ENCODE results near the gene BCL7B. TPM values are rescaled to one million over a fixed set of nuclear protein-coding genes. Genes with fewer than 3 reads are reported as not detected.
"Not testable (repeated sequence)": the region's sequence is repeated elsewhere in the genome, so short reads cannot be mapped to it uniquely, and the experiment has no call there.

Gene BCL7B
- total RNA-seq, 1 experiment from 2014 or later: 66.7 TPM

DNA sequence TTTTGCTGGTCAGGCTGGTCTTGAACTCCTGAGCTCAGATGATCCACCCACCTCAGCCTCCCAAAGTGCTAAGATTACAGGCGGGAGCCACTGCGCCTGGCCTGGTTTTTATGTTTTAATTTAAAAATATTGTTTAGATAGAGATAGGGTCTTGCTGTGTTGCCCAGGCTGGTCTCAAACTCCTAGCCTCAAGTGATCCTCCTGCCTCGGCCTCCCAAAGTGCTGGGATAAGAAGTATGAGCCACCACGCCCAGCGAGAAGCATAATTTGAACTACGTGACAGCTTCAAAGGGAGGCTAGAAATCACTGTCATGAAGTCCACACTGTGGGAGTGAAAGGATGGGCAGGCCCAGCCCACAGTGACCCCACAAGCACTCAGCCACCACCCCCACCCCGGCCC is 21.6 kb downstream of the BCL7B start:
- not testable (repeated sequence) for DNase-seq (ENCODE audit: low read depth)

GRCh38 chr7:73533742-73534141 is 23.7 kb downstream of the BCL7B start:
- no peak for DNase-seq (ENCODE audit: low read depth)

DNA sequence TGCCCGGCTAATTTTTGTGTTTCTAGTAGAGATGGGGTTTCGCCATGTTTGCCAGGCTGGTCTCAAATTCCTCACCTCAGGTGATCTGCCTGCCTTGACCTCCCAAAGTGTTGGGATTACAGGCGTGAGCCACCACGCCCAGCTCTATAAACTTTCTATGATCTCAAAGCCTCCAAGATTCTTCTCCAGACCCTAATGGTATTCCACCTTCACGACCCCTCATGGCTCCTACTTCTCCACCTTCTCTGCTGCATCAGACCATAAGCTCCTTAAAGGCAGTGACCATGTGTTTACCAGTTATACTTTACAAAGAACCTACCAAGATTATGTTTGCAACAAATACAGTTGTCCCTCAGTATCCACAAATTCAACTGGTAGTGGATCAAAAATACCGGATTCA is 25.3 kb downstream of the BCL7B start:
- no peak for DNase-seq (ENCODE audit: low read depth)

DNA sequence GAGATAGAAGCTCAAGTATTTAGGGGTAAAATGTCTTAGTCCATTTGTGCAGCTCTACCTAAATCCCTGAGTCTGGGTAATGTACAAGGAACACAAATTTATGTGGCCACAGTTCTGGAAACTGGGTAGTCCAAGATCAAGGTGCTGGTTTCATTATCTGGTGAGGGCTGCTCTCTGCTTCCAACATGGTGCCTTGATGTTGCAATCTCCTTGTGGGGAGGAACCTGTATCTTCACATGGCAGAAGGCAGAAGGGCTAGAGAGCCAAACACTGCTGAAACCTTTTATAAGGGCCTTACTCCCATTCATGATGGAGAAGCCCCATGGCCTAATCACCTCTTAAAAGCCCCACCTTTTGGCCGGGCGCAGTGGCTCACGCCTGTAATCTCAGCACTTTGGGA is 26.7 kb downstream of the BCL7B start:
- DNase-seq (ENCODE audit: low read depth): no peak

- peak; percentile 59 for DNase-seq (ENCODE audit: low read depth)
Observed at GRCh38 chr7:73526896-73527821, 30.3 kb downstream of the BCL7B start.

DNA sequence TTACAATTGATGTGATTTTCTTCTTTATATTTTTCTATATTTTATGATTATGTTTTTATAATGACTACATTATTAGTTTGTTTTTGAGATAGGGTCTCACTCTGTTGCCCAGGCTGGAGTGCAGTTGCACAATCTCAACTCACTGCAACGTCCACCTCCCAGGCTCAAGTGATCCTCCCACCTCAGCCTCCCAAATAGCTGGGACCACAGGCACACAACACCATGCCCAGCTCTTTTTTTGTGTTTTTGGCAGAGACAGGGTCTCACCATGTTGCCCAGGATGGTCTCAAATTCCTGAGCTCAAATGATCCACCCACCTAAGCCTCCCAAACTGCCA is 31.4 kb downstream of the BCL7B start:
- DNase-seq (ENCODE audit: low read depth): not testable (repeated sequence)

GRCh38 chr7:73522105-73522872 is 35.2 kb downstream of the BCL7B start, which contains the start of gene BAZ1B:
BAZ1B (minus strand) TSS chr7:73522293; CDS start chr7:73521933, 360 bp downstream.
- peak; percentile 100 for DNase-seq (ENCODE audit: low read depth)

DNA sequence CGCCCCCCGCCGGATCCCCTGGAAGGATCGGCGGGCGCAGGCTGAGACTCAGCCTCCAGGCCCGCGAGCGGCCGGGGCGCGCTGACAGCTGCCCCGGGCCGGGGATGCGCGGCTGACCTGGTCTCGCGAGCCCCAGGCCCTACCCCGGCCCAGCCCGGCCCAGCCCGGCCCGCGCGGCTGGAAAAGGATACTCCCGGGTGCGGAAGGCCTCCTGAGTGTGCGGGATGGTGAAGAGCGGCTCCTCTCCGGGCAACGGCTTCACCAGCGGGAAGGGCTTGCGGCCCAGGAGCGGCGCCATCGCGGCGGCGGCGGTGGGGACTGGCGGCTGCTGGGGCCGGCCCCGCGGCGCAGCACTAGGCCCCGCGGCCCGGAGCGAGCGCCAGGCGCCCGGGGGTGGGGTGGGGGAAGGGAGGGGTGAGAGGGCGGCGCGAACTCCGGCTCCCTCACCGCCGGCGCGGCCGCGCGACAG is 35.8 kb downstream of the BCL7B start:
- DNase-seq (ENCODE audit: low read depth): no peak

DNA sequence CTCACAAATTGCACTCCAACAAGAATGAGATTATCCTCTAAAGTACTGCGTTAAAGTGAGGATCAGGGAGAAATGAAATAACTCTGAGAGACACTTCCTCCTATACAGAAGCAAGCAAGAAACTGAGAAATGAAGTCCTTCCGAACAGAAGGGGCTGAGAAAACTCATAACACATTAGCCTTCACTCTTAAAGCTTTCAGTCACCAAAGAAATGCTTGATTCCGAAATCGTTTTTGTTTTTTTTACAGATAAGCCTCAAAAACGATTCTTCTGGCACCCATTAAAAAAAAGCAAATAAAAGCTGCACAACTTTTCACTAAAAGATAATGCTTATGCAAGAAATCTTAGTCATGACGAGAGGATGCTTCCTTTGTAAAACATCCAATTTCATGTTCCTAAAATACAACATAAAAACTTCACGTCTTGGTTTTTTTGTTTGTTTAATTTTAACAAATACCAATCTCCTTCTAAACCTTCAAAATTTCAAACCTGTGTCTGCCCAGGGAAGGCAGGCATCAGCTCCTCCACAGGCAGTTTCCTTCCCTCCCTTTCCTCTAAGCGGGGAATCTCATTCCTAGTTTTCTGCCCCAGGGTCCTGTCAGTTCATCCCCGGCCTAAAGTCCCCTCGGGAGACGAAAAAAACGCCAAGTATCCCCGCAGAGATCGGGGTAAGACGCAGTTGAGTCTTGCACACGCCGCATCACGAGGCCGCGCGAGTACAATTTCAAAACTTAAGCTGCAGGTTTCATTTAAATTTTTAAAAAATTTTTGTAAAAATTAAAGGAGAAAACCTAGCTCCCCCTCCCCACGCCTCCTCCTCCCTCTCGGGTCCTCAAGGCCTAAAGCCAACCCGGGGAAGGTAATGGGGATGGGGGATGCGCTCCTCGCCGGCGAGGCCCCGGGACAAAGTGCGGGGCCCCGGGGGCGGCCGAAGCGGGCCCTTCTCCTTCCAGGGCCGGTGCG is 36.5 kb downstream of the BCL7B start:
- DNase-seq (ENCODE audit: low read depth): peak; percentile 34

DNA sequence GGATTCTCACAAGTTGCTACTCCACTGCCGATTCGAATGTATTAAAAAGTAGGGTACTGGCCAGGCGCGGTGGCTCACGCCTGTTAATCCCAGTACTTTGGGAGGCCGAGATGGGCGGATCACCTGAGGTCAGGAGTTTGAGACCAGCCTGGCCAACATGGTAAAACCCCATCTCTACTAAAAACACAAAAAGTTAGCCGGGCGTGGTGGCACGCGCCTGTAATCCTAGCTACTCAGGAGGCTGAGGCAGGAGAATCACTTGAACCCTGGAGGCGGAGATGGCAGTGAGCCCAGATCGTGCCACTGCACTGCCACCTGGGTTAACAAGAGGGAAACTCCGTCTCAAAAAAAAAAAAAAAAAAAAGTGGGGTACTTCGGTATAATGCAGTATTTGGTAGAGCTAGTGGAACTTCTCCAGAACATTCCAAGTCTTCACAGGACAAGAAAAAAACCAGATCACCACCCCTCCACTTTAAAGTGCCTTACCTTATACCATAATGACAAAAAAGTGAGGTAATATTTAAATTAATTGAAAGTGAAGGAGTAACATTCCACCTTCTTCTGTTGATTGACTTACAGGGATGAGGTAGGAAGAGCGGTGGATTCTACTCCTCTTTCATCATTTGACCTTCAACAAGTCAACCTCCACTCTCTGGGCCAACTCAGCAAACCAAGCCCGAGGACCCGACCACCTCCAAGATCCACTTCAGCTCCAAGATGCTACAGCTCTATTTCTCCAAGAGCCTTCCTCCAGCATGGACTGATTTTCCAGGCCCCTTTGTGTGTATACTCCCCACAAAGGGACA is 37.4 kb downstream of the BCL7B start:
- DNase-seq (ENCODE audit: low read depth): no peak

DNA sequence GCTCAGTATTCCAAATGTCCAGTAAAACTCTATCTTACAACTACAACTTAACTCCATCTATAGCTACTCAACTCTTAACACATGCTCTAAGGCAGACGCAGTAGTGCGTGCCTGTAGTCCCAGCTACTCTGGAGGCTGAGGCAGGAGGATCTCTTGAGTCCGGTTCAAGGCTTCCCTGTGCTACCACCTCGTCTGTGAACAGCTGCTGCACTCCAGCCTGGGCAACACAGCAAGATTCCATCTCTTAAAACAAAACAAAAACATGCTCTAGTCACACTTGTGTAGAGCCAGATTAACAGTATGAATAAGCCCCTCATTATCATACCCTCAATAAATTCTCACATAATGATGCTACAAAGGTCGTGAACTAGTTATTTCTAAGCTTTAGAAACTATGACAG is 39.0 kb downstream of the BCL7B start:
- no peak for DNase-seq (ENCODE audit: low read depth)

DNA sequence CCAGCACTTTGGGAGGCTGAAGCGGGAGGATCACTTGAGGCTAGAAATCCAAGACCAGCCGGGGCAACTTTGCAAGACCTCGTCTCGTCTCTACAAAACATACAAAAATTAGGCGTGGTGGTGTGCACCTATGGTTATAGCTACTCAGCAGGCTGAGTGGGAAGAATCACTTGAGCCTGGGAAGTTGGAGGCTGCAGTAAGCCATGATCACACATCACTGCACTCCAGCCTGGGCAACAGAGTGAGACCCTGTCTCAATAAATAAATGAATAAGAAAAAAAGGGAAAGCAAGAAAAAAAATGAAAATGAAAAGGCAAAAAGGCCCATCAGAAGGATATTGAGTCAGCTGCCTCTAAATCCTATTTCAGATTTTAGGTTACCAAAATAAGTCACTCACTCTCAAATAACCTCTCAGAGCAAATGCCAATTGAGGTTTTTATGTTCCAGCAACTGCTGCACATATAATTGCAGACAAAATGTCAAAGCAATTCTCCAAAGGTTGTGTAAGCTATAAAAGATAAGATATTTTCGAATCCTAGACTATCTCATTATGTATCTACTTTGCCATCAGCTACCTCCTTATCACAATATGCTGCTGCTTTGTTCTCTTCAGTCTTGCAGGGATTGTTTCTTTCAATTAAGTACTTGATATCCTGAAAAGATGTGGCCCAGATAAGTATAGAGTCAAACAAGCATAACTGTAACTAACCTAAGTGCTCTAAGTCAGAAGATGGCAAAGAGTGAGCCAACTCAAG is 40.1 kb downstream of the BCL7B start:
- DNase-seq (ENCODE audit: low read depth): no peak

GRCh38 chr7:73515178-73515577 is 42.3 kb downstream of the BCL7B start:
- DNase-seq (ENCODE audit: low read depth): no peak

GRCh38 chr7:73512018-73512780 is 45.3 kb downstream of the BCL7B start:
- peak; percentile 34 for DNase-seq (ENCODE audit: low read depth)

DNA sequence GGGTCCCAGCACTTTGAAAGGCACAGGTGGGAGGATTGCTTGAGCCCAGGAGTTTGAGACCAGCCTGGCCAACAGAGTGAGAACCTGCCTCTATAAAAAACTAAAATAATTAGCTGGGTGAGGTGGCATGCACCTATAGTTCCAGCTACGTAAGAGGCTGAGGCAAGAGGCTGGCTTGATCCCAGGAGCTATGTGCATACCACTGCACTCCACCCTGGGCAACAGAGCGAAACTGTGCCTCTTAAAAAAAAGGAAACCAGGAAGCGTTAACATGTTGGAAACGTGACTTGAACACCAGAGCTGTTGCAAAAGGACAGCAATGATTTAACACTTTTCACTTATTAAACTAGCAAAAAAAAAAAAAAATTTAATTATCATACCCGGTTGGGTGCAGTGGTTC is 48.0 kb downstream of the BCL7B start:
- DNase-seq (ENCODE audit: low read depth): no peak

DNA sequence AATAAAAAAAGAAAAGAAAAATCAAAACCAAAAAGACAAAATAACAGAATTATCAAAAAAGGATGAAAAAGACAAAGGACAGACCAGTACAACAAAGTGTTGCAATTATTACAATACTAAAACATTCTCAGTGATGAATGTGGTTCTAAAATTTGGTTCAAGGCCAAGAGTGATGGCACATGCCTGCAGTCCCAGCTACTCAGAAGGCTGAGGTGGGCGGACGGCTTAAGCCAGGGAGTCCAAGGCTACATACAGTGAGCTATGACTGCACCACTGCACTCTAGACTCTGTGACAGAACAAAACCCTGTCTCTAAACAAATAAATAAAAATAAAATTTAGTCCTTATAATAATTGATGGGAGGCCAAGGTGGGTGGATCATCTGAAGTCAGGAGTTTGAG is 49.9 kb downstream of the BCL7B start:
- DNase-seq (ENCODE audit: low read depth): no peak

GRCh38 chr7:73504920-73505319 is 52.6 kb downstream of the BCL7B start:
- DNase-seq (ENCODE audit: low read depth): no peak

DNA sequence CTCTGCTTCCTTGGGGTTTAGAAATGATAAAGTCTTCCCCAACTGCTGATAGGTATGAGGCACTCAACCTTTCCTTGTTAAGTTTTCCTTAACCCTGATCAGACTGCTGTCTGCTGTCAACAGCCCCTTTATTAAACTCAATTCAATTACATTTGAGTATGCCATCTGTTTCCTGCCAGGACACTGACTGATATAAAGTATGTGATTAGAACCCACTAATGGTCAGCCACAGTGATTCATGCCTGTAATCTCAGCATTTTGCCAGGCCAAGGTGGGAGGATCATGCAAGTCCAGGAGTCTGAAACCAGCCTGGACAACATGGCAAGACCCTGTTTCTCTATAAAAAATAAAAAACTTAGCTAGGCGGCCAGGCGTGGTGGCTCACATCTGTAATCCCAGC is 53.5 kb downstream of the BCL7B start:
- DNase-seq (ENCODE audit: low read depth): no peak

- no peak for DNase-seq (ENCODE audit: low read depth)
Observed at GRCh38 chr7:73503229-73503628, 54.3 kb downstream of the BCL7B start.
